ENCODE results near the gene OPRD1. TPM values are rescaled to one million over a fixed set of nuclear protein-coding genes. Genes with fewer than 3 reads are reported as not detected.
"Not testable (repeated sequence)": the region's sequence is repeated elsewhere in the genome, so short reads cannot be mapped to it uniquely, and the experiment has no call there.

The OPRD1 gene
- total RNA-seq, 1 donor from 2014 or later = not detected

DNA sequence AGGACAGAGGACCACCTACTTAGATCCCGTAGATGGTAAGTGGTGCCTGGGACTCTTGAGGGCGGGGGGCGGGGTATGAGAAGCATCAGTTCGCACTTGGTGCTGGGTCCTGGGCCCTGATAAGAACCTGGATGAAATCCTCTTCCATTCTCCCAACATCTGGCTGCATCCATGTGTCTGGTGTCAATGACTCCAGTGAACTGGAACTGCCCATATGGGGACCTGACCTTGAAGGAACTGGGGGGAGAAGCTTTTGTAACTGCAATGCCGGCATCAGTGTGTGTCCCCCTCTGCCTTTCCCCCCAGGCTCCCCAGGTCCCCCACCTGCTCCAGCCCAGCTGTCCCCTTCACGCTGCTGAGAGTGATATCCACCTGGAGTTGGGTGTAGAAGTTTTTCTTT lies 52.7 kb downstream of the OPRD1 start:
- no peak for DNase-seq (ENCODE audit: low spot score in 2 of 2)
- TF ChIP-seq, protein P1, sequence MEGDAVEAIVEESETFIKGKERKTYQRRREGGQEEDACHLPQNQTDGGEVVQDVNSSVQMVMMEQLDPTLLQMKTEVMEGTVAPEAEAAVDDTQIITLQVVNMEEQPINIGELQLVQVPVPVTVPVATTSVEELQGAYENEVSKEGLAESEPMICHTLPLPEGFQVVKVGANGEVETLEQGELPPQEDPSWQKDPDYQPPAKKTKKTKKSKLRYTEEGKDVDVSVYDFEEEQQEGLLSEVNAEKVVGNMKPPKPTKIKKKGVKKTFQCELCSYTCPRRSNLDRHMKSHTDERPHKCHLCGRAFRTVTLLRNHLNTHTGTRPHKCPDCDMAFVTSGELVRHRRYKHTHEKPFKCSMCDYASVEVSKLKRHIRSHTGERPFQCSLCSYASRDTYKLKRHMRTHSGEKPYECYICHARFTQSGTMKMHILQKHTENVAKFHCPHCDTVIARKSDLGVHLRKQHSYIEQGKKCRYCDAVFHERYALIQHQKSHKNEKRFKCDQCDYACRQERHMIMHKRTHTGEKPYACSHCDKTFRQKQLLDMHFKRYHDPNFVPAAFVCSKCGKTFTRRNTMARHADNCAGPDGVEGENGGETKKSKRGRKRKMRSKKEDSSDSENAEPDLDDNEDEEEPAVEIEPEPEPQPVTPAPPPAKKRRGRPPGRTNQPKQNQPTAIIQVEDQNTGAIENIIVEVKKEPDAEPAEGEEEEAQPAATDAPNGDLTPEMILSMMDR (IDR thresholded peaks at IDR 0.05) = no peak
- Histone ChIP-seq H3K27me3 (no peaks in the 10 kb centered on the region), H3K36me3 (no peaks in the 10 kb centered on the region), H3K9me3 (no peaks in the 10 kb centered on the region), H3K4me1 (no peaks in the 10 kb centered on the region), H3K4me3 (no peak overlapping the region), H3K27ac (no peak overlapping the region)
- intact Hi-C loops (cut with DNase I) = no loop called here

DNA sequence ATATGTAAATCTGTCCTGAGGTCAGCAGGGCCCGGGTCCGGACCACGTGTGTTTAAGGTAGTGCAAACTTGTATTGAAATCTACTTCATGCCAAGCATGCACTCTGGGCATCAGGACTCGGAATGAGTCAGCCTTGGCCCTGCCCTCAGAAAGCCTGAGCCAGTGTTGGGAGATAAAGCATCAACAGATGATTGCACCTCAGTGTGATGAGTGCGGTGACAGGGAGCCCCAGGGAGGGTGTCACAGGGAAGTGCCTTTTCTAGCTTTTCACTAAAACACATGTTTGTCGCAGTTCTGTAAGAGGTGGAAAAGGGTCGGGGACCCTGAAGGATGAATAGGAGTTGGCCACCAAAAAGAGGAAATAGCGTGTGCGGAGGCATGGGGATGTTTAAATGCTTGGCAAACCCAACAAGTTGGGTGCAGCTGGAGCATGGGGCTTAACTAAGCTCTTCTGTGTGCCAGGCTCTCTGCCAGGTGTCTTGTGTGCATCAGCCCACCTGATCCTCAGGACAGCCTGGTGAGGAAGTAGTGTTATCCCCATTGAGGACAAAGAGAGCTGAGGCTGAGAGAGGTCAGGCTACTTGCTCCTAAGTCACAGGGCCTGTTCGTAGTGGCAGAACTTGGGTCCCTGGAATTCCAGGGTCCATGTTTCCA lies 54.2 kb downstream of the OPRD1 start:
- TF ChIP-seq, protein P1 (IDR thresholded peaks at IDR 0.05) = no peak
- intact Hi-C loops (cut with DNase I) = no loop called here

DNA sequence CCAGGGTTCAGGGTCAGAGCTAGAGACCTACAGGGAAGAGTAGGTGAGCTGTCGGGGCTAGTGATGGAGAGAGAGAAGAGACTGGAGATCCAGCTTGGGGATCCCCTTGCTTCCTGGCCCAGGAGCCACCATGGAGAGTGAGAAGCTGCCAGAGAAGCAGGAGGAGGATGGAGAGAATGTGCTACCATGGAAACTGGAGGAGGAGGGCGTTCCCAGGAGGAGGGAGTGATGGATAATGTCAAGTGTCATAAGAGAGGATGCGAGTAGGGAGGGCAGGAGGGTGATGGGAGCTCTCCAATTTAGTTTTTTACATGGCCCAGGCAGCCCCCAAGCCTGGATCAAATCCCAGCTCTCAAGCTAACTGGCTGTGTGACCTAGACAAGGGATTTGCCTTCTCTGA lies 55.9 kb downstream of the OPRD1 start:
- TF ChIP-seq, protein P1 (IDR thresholded peaks at IDR 0.05) = no peak
- Histone ChIP-seq H3K36me3 (no peaks in the 10 kb centered on the region), H3K9me3 (no peaks in the 10 kb centered on the region), H3K27ac (no peak overlapping the region), H3K4me3 (no peak overlapping the region), H3K27me3 (no peaks in the 10 kb centered on the region), H3K4me1 (no peaks in the 10 kb centered on the region)
- no peak for DNase-seq (ENCODE audit: low spot score in 2 of 2)
- intact Hi-C loops (cut with DNase I) = no loop called here

More for the DNA sequence above, 54.2 kb downstream of the OPRD1 start:
- Histone ChIP-seq H3K36me3 (no peaks in the 10 kb centered on the region), H3K27me3 (no peaks in the 10 kb centered on the region), H3K9me3 (no peaks in the 10 kb centered on the region), H3K27ac (no peak overlapping the region), H3K4me3 (no peak overlapping the region), H3K4me1 (no peaks in the 10 kb centered on the region)
- DNase-seq (ENCODE audit: low spot score in 2 of 2) = no peak

DNA sequence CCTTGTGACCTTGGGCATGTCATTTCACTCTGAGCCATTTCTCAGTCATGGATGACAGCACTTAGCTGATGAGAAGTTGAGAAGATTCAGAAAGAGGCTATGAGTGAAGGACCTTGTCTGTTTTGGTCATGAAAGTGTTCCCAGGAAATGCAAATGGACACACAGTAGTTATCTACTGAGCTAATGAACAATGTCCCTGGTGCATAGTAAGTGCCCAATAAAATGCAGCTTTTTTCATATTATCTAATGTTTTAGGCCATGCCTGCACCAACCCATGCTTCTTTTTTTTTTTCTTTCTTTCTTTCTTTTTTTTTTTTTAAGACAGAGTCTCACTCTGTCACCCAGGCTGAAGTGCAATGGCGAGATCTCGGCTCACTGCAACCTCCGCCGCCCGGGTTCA lies 58.0 kb downstream of the OPRD1 start:
- Histone ChIP-seq H3K9me3 (no peaks in the 10 kb centered on the region), H3K36me3 (no peaks in the 10 kb centered on the region), H3K27me3 (no peaks in the 10 kb centered on the region), H3K27ac (no peak overlapping the region), H3K4me3 (no peak overlapping the region), H3K4me1 (no peaks in the 10 kb centered on the region)
- TF ChIP-seq, protein P1 (IDR thresholded peaks at IDR 0.05) = no peak
- no peak for DNase-seq (ENCODE audit: low spot score in 2 of 2)
- intact Hi-C loops (cut with DNase I) = no loop called here

DNA sequence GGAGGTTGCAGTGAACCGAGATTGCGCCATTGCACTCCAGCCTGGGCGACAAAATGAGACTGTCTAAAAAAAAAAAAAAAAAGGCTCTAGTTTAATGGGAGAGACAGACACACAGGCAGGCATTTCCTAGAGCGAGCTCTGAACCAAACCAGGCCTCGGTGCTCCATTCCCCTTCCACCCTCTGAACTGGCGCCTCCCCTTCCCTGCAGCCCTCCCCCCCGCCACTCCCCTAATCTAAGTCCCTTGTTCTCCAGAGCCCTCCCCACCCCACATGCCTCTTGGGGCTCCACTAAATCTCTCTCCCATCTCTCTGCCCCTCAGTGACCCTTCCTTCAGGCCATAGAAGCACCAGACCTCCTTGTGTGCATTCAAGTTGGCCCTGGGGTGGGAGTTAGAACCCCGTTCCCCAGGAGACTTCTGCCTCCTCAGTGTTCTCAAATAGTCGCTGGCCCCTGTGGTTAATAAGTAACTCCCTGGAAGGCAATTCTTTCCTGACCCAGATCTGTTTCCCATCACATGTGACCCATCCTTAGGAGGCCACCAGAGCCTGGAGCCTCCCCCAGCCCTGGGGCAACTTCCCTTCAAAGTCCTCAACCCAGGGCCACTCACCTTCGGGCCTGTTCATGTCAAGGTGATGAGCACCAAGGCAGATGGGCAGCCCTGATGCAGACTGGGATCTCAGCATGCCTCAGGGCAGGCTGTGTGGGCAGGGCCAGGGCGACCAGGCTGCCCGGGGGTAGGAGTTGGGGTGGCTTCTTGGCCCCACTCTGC lies 59.8 kb downstream of the OPRD1 start:
- no peak overlapping the region for H3K4me3 ChIP-seq
- no peaks in the 10 kb centered on the region for H3K36me3 ChIP-seq
- no peaks in the 10 kb centered on the region for H3K9me3 ChIP-seq
- H3K27ac ChIP-seq = no peak overlapping the region
- TF ChIP-seq, protein P1 (IDR thresholded peaks at IDR 0.05) = no peak
- no peaks in the 10 kb centered on the region for H3K4me1 ChIP-seq
- no peaks in the 10 kb centered on the region for H3K27me3 ChIP-seq
- no peak for DNase-seq (ENCODE audit: low spot score in 2 of 2)
- intact Hi-C loops (cut with DNase I) = no loop called here

DNA sequence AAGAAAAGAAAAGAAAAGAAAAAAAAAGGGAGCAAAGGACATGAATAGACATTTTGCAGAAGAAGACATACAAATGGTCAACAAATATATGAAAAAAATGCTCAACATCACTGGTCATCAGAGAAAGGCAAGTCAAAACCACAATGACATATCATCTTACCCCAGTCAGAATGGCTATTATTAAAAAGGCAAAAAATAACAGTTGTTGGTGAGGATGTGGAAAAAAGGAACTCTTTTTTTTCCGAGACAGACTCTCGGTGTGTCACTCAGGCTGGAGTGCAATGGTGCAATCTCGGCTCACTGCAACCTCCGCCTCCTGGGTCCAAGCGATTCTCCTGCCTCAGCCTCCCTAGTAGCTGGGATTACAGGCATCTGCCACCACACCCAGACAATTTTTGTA lies 63.2 kb downstream of the OPRD1 start:
- H3K36me3 ChIP-seq; intact Hi-C loops (cut with DNase I); H3K9me3 ChIP-seq; H3K4me1 ChIP-seq; H3K27ac ChIP-seq; H3K4me3 ChIP-seq; DNase-seq (ENCODE audit: low spot score in 2 of 2); H3K27me3 ChIP-seq: not testable (repeated sequence)

All from ascending aorta (tissue), 2 donors.